Adrenal gland (tissue), 12 donors: ENCODE data around the gene USP9Y. TPM values are rescaled to one million over a fixed set of nuclear protein-coding genes. Genes with fewer than 3 reads are reported as not detected.

Experiments used
- DNase-seq, 7 donors: peaks; one replicate each; pipeline ENCODE4 v3.0.0-alpha.2; 2019 to 2020
- H3K27ac ChIP-seq, 5 donors: fragments of 200-600 bp; sonication (generic) in 4 of 5; 1 replicate in 3 of 5; 2 replicates in 2 of 5; pipeline versions ENCODE4 v1.5.1 to v1.8.0; 2016 to 2020; ENCODE audit warnings: mild to moderate bottlenecking in 1 of 5
- H3K27me3 ChIP-seq: fragments of 200-600 bp; 2 replicates; pipeline ENCODE4 v1.8.0; 2021
- H3K36me3 ChIP-seq, 2 donors: fragments of 200-600 bp; replicated peaks in 1 of 2; 1 replicate in 1 of 2; 2 replicates in 1 of 2; pipeline versions ENCODE4 v1.5.1 to v1.8.0; 2018 to 2022
- H3K4me1 ChIP-seq, 2 donors: fragments of 200-600 bp; replicated peaks in 1 of 2; 1 replicate in 1 of 2; 2 replicates in 1 of 2; pipeline versions ENCODE4 v1.5.1 to v1.8.0; 2018 to 2021
- H3K4me3 ChIP-seq, 4 donors: fragments of 200-600 bp; sonication (generic) in 3 of 4; one replicate each; pipeline ENCODE4 v1.5.1; 2016 to 2018
- H3K9me3 ChIP-seq, 3 donors: fragments of 200-600 bp; sonication (generic) in 1 of 3; replicated peaks in 1 of 3; 1 replicate in 2 of 3; 2 replicates in 1 of 3; pipeline versions ENCODE4 v1.5.1 to v1.8.0; 2016 to 2021
- POLR2A ChIP-seq, 2 donors: fragments of 450-650 bp; IDR thresholded peaks; one replicate each; pipeline ENCODE4 v1.6.1; 2017; ENCODE audit warnings: antibody characterized with exemption in 2 of 2, mild to moderate bottlenecking in 2 of 2, moderate library complexity in 1 of 2
- WGBS, 4 donors: extraction: QIAGEN DNeasy Blood & Tissue Kit in 2 of 4; methylation state at CpG; one replicate each; pipeline versions ENCODE4 v1.1.5 to v1.1.7; 2013 to 2017; 5-methylcytosine and 5-hydroxymethylcytosine counted together
- intact Hi-C, 2 donors: fragments of 100-400 bp; cut with DNase I; formaldehyde crosslinking; loops; one replicate each; pipeline versions ENCODE4 v1.14.1 to v1.15.0; 2022 to 2023
- polyA plus RNA-seq, 3 donors: library from polyadenylated mRNA; stranded (reverse); fragments of 200-250 nt in 2 of 3; fragments of 350-450 nt in 1 of 3; fragmentation: Illumina TruSeq in 1 of 3; extraction: RNeasy Lipid Tissue Mini Kit (QIAGEN cat#74804) in 1 of 3; gene quantifications; one replicate each; pipeline ENCODE4 v1.2.3, GENCODE V29; 2013 to 2014
- total RNA-seq, 9 donors: library from RNA; depleted of rRNA in 4 of 9; stranded (reverse); fragments of >200 nt in 4 of 9; fragments of 120-200 nt in 1 of 9; fragmentation: NEBNext Ultra II Directional in 1 of 9; extraction: Animal tissue kit (Norgen Biotek cat#: 25700) in 1 of 9; gene quantifications; one replicate each; pipeline versions ENCODE4 v1.1.0 to v1.2.4, GENCODE V29; 2013 to 2023
- TF ChIP-seq, protein P1 (sequence below), 6 experiments: fragments of 450-650 bp in 4 of 6; fragments of 200-600 bp in 2 of 6; sonication (generic) in 1 of 6; IDR thresholded peaks; 1 replicate in 5 of 6; 2 replicates in 1 of 6; pipeline versions ENCODE4 v1.5.1 to v1.8.0; 2016 to 2021; ENCODE audit warnings: antibody characterized with exemption in 6 of 6, mild to moderate bottlenecking in 2 of 6, moderate library complexity in 1 of 6
- donor health status: healthy with polysubstance abuse.
- donor health status: Bipolar disorder and iron deficiency.
- donor health status: DM: yes; HTN: yes; CAD: no.
- donor health status: DM: no; HTN: no; CAD: no.
- donor health status: DM: no; HTN: no; CAD: no.
- donor health status: DM: yes; HTN: yes; CAD: no.

Gene USP9Y
- total and polyA plus RNA-seq, 12 donors: 0.04 to 49.9 (median 31.6) TPM; not detected in 5

DNA sequence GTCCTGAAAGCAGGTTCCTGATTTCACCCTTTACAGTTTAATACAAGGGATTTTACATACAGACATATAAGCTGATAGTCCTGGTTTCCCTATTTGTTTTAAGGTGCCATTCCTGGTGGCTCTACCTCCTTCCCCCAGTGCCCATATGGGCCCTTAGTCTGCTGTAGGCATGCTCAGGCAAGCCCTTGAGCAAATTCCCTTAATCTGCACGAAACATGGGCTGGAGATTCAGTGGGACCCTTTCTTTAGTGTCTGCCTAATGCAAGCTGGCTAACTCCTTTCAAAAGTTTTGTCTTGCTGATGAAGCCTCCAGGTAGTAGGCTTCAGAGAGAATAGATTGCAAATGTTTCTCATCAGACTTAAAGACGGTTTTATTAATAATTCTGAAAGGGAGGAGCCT lies 22.9 kb upstream of the USP9Y start:
- Histone ChIP-seq H3K27ac (no peak overlapping the region), H3K9me3 (no peaks in the 10 kb centered on the region), H3K4me1 (no peaks in the 10 kb centered on the region), H3K4me3 (no peak overlapping the region), H3K36me3 (no peaks in the 10 kb centered on the region), H3K27me3 (no peaks in the 10 kb centered on the region)
- DNase-seq: no peak
- intact Hi-C loops: no loop called here
- WGBS, 4 donors: 77 to 93% methylated on average over 2 of the region's 2 CpGs; no CpG with 5 or more reads in 2 of the 4 donors
- no peak for TF ChIP-seq POLR2A (IDR thresholded peaks at IDR 0.05)
- TF ChIP-seq, protein P1, sequence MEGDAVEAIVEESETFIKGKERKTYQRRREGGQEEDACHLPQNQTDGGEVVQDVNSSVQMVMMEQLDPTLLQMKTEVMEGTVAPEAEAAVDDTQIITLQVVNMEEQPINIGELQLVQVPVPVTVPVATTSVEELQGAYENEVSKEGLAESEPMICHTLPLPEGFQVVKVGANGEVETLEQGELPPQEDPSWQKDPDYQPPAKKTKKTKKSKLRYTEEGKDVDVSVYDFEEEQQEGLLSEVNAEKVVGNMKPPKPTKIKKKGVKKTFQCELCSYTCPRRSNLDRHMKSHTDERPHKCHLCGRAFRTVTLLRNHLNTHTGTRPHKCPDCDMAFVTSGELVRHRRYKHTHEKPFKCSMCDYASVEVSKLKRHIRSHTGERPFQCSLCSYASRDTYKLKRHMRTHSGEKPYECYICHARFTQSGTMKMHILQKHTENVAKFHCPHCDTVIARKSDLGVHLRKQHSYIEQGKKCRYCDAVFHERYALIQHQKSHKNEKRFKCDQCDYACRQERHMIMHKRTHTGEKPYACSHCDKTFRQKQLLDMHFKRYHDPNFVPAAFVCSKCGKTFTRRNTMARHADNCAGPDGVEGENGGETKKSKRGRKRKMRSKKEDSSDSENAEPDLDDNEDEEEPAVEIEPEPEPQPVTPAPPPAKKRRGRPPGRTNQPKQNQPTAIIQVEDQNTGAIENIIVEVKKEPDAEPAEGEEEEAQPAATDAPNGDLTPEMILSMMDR (IDR thresholded peaks at IDR 0.05): no peak

DNA sequence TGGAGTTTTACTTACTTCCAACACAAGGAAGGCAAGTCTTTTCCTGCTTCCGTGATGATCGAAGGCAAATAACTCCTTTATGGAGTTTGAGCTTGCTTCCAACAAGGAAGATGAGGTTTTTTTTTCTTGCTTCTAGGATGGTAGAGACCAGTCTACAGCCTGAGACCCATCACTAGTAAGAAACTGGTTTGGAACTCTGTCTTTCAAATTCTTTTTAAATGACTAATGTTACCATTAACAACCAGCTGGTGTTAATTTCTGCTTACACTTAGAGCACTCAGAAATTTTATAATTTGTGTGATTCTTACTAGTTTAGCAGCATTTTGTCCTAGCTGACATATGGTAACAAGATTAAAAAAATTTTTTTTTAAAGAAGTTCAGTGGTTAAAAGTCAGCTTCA lies 19.5 kb upstream of the USP9Y start:
- Histone ChIP-seq H3K4me3 (no peak overlapping the region), H3K9me3 (no peaks in the 10 kb centered on the region), H3K27me3 (no peaks in the 10 kb centered on the region), H3K36me3 (no peaks in the 10 kb centered on the region), H3K27ac (no peak overlapping the region), H3K4me1 (no peaks in the 10 kb centered on the region)
- 79 to 83% methylated on average over 2 of the region's 2 CpGs; no CpG with 5 or more reads in 2 of the 4 donors for WGBS, 4 donors
- no peak for DNase-seq
- intact Hi-C loops: no loop called here
- TF ChIP-seq, protein P1 (IDR thresholded peaks at IDR 0.05): no peak
- no peak for TF ChIP-seq POLR2A (IDR thresholded peaks at IDR 0.05)

DNA sequence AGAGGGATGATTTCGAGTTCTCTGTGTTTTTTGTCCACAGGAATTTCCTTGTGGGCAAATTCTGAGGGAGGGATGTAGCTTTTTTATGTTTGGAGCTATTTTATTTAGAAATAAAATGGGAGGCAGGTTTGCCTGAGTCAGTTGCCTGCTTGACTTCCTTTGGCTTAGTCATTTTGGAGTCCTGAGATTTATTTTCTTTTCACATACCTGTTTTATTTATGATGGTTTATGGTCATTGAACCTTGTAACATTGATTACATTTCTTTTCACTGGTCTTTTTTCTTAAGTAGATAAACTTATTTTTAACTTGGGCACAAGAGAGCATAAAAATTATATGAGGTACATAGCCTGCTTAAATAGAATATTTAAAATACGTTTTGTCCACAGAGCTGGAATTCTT lies 12.7 kb upstream of the USP9Y start:
- Histone ChIP-seq H3K9me3 (no peaks in the 10 kb centered on the region), H3K4me1 (no peaks in the 10 kb centered on the region), H3K36me3 (no peaks in the 10 kb centered on the region), H3K27me3 (no peaks in the 10 kb centered on the region), H3K27ac (no peak overlapping the region), H3K4me3 (no peak overlapping the region)
- DNase-seq: no peak
- intact Hi-C loops: no loop called here
- 93 to 98% methylated on average over 2 of the region's 2 CpGs; no CpG with 5 or more reads in 2 of the 4 donors for WGBS, 4 donors
- TF ChIP-seq POLR2A (IDR thresholded peaks at IDR 0.05): no peak
- TF ChIP-seq, protein P1 (IDR thresholded peaks at IDR 0.05): no peak

DNA sequence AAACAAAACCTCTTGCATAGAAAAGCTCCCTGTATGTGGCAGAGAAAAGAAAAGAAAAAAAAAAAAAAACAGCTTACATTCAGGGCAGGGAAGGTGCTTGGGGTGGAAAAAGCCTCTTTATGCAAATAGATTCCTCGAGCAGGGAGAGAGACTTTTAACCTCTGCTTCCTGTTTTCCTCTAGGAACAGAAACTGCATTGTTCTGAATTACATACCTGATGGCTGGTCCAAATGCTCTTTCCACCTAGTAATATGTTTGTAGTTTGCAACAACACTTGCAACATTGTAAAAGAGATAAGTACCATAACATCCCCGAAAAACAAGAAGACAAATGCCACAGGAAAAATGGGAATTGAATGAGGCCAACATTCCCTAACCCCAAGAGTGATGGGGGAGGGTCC lies 944 bp upstream of the USP9Y start:
- TF ChIP-seq POLR2A (IDR thresholded peaks at IDR 0.05): no peak
- TF ChIP-seq, protein P1 (IDR thresholded peaks at IDR 0.05): no peak
- no peak for DNase-seq
- no peak overlapping the region for H3K4me3 ChIP-seq
- no peaks in the 10 kb centered on the region for H3K27me3 ChIP-seq
- no peaks in the 10 kb centered on the region for H3K9me3 ChIP-seq
- H3K4me1 ChIP-seq: no peaks in the 10 kb centered on the region
- intact Hi-C loops: no loop called here
- no peaks in the 10 kb centered on the region for H3K36me3 ChIP-seq
- no peak overlapping the region for H3K27ac ChIP-seq
- WGBS, 4 donors: 86 to 89% methylated on average over 2 of the region's 2 CpGs; no CpG with 5 or more reads in 2 of the 4 donors
